ENCODE measurements around the gene PPP1R36.

PPP1R36 gene

DNA sequence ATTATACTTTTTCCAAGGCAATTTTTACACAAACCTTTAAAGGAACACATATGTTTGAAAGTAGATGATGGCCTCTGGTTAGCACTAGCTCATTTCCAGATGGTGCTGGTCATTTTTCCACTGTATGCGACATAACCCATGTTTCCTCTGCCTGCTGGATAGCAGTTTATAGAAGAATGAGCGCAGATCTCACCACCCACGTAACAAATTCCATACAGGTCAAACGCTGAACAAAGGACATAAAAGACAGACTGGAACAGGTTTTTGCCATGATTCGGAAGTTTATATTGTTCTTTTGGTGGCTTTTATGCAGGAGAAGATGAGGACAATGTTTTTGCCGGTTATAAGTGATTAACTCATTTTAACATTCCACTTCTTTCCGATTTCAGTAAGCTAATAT lies 30.7 kb downstream of the PPP1R36 start:
- TF ChIP-seq CTCF (conservative IDR thresholded peaks at IDR 0.05; ENCODE audit: low read depth, low read length): no peak
- DNase-seq (ENCODE audit: low read depth): peak; percentile 54
- no peak overlapping the region for H3K4me3 ChIP-seq (ENCODE audit: low read depth, low read length)

DNA sequence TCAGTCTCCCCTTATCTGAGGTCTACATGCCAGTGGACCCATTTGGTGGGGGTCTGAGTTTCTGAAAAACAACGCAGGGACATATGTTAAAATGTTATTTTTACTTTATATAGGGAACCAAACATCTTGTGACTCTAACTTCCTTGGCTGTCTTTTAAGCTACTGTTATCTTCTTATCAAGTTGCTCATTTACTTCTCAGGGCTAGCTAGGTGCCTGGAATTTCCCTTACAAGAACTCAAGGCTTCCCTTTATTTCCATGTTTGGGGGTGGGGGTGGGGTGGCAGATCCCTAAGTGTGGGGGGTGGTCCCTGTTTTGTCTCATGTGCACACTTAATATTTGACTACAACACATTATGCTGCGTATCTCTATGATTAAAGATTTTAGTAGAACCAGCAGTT lies 31.6 kb downstream of the PPP1R36 start:
- TF ChIP-seq CTCF (conservative IDR thresholded peaks at IDR 0.05; ENCODE audit: low read depth, low read length): no peak
- DNase-seq (ENCODE audit: low read depth): no peak
- no peak overlapping the region for H3K4me3 ChIP-seq (ENCODE audit: low read depth, low read length)

DNA sequence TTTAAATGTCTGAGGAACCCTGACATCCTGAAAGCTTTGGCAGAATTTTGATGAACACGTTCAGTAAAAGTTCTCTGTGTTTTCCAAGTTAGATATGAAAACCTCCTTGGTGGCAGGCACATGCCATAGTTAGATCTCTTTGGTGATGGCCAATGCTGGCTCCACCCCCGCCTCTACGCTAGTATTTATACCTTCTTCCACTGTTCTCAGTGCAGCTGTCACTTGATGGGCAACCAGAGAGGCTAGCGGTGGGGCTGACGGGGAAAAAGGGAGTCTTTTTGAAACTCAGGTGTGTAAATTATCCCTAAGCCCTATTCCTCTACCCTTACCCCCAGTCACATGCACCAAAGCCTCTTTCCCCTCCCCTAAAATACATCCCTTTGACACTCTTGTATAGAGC lies 32.1 kb downstream of the PPP1R36 start:
- TF ChIP-seq CTCF (conservative IDR thresholded peaks at IDR 0.05; ENCODE audit: low read depth, low read length): no peak
- DNase-seq (ENCODE audit: low read depth): no peak
- H3K4me3 ChIP-seq (ENCODE audit: low read depth, low read length): no peak overlapping the region

- TF ChIP-seq CTCF (conservative IDR thresholded peaks at IDR 0.05; ENCODE audit: low read depth, low read length): no peak
- no peak for DNase-seq (ENCODE audit: low read depth)
- H3K4me3 ChIP-seq (ENCODE audit: low read depth, low read length): no peak overlapping the region
Measured at GRCh38 chr14:64584190-64584589, 34.4 kb downstream of the PPP1R36 start.

DNA sequence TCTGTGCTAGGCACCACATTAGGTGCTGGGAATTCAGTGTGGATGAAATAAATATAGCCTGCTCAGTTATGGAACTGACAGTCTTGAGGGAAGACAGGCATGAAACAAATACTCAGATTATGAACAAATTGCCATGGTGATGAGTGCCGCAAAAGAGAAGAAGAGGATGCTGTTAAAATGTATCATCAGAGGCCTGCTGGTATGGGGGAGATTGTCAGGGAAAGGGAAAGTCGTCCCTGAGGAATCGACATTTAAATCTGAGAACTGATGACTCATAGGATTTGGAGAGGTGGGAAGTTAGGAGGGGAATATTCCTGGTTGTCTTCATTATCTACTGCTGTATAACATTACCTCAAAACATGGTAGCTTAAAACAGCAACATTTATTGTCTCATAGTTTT lies 42.0 kb downstream of the PPP1R36 start:
- no peak for TF ChIP-seq CTCF (conservative IDR thresholded peaks at IDR 0.05; ENCODE audit: low read depth, low read length)
- no peak overlapping the region for H3K4me3 ChIP-seq (ENCODE audit: low read depth, low read length)
- DNase-seq (ENCODE audit: low read depth): no peak

GRCh38 chr14:64594438-64594837 lies 44.7 kb downstream of the PPP1R36 start:
- TF ChIP-seq CTCF (conservative IDR thresholded peaks at IDR 0.05; ENCODE audit: low read depth, low read length): no peak
- DNase-seq (ENCODE audit: low read depth): no peak
- no peak overlapping the region for H3K4me3 ChIP-seq (ENCODE audit: low read depth, low read length)

DNA sequence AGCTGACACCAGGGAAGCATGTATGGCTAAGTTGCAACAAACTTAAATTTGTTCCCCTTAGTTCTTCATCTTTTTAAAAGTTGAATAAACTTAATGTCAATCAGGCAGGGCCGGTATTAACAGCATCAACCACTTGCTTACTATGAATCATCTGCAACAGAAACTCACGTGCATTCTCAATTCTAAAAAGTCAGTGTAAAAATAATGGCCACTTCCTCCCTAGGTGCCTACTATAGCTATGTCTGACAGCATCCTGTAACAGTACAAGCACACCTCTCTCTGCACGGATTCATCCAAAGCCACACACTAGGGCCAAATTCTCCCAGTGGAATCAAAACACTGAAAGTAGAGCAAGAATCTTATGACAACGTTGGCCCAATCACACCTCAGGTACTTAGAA lies 48.6 kb downstream of the PPP1R36 start:
- DNase-seq (ENCODE audit: low read depth): no peak
- no peak overlapping the region for H3K4me3 ChIP-seq (ENCODE audit: low read depth, low read length)
- TF ChIP-seq CTCF (conservative IDR thresholded peaks at IDR 0.05; ENCODE audit: low read depth, low read length): no peak

Measured in choroid plexus epithelial cell (primary cell).